Mammary epithelial cell (primary cell): ENCODE measurements around the gene ESRRG.

Experiments
- EZH2 ChIP-seq: IDR thresholded peaks from 2 replicates; pipeline ENCODE4 v1.6.1; 2012; ENCODE audit warnings: low read length, inconsistent platforms, borderline replicate concordance
- TF ChIP-seq, protein P1 (sequence below), 2 donors: IDR thresholded peaks in 1 of 2; conservative IDR thresholded peaks in 1 of 2; 2 replicates each; pipeline ENCODE4 v1.5.1; 2011 to 2012; ENCODE audit warnings: inconsistent platforms in 2 of 2, low read length in 2 of 2, mild to moderate bottlenecking in 2 of 2, control low read depth in 1 of 2, low read depth in 1 of 2; ENCODE audit not compliant: insufficient read depth in 1 of 2; ENCODE audit errors: extremely low read depth in 1 of 2

DNA sequence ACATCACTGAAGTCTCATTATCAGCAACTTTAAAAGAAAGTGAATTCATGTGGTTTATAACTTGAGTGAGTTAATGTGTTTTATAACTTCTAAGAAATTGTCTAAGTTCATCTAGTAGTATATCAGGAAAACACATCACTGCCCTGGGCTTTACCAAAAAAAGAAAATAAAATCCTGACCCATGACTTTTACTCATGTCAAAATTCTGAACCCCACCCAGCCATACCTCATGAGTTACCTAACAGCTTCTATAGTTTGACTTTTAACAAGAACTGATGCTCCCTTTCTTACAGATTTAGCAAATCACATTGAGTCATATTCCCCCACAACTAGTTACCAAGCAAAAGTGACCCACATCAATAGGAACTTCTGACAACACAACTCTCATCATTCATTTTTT lies 57.4 kb downstream of the ESRRG start:
- TF ChIP-seq, protein P1, sequence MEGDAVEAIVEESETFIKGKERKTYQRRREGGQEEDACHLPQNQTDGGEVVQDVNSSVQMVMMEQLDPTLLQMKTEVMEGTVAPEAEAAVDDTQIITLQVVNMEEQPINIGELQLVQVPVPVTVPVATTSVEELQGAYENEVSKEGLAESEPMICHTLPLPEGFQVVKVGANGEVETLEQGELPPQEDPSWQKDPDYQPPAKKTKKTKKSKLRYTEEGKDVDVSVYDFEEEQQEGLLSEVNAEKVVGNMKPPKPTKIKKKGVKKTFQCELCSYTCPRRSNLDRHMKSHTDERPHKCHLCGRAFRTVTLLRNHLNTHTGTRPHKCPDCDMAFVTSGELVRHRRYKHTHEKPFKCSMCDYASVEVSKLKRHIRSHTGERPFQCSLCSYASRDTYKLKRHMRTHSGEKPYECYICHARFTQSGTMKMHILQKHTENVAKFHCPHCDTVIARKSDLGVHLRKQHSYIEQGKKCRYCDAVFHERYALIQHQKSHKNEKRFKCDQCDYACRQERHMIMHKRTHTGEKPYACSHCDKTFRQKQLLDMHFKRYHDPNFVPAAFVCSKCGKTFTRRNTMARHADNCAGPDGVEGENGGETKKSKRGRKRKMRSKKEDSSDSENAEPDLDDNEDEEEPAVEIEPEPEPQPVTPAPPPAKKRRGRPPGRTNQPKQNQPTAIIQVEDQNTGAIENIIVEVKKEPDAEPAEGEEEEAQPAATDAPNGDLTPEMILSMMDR (conservative IDR thresholded peaks at IDR 0.05 in 1 of 2, IDR thresholded peaks at IDR 0.05 in 1 of 2; ENCODE audit: extremely low read depth in 1 of 2, insufficient read depth in 1 of 2, low read depth in 1 of 2, low read length in 2 of 2) = no peak
- no peak for TF ChIP-seq EZH2
